Measurements from ENCODE around the gene HIPK2. TPM values are rescaled to one million over a fixed set of nuclear protein-coding genes. Genes with fewer than 3 reads are reported as not detected.

Gene HIPK2
- total RNA-seq, 1 donor, result 28.8 TPM

- H3K4me3 ChIP-seq (ENCODE audit: low read depth, low read length), result no peak overlapping the region
- no peak for DNase-seq (ENCODE audit: low read depth)
- no peak for TF ChIP-seq CTCF (IDR thresholded peaks at IDR 0.05; ENCODE audit: insufficient read depth, low read length)
Observed at GRCh38 chr7:139651914-139652313, 125.9 kb downstream of the HIPK2 start.

- no peak for TF ChIP-seq CTCF (IDR thresholded peaks at IDR 0.05; ENCODE audit: insufficient read depth, low read length)
- no peak for DNase-seq (ENCODE audit: low read depth)
- H3K4me3 ChIP-seq (ENCODE audit: low read depth, low read length), result no peak overlapping the region
Observed at GRCh38 chr7:139651308-139651707, 126.5 kb downstream of the HIPK2 start.

- no peak for DNase-seq (ENCODE audit: low read depth)
- TF ChIP-seq CTCF (IDR thresholded peaks at IDR 0.05; ENCODE audit: insufficient read depth, low read length), result no peak
- H3K4me3 ChIP-seq (ENCODE audit: low read depth, low read length), result no peak overlapping the region
Observed at GRCh38 chr7:139650429-139651100, 127.2 kb downstream of the HIPK2 start.

GRCh38 chr7:139648941-139649425 is 128.8 kb downstream of the HIPK2 start:
- no peak for TF ChIP-seq CTCF (IDR thresholded peaks at IDR 0.05; ENCODE audit: insufficient read depth, low read length)
- no peak for DNase-seq (ENCODE audit: low read depth)
- no peak overlapping the region for H3K4me3 ChIP-seq (ENCODE audit: low read depth, low read length)

- DNase-seq (ENCODE audit: low read depth), result no peak
- no peak overlapping the region for H3K4me3 ChIP-seq (ENCODE audit: low read depth, low read length)
- TF ChIP-seq CTCF (IDR thresholded peaks at IDR 0.05; ENCODE audit: insufficient read depth, low read length), result no peak
Observed at GRCh38 chr7:139648391-139648861, 129.4 kb downstream of the HIPK2 start.

- TF ChIP-seq CTCF (IDR thresholded peaks at IDR 0.05; ENCODE audit: insufficient read depth, low read length), result no peak
- no peak for DNase-seq (ENCODE audit: low read depth)
- no peak overlapping the region for H3K4me3 ChIP-seq (ENCODE audit: low read depth, low read length)
Observed at GRCh38 chr7:139647814-139648390, 129.9 kb downstream of the HIPK2 start.
